ENCODE measurements around the gene SRP68.

DNA sequence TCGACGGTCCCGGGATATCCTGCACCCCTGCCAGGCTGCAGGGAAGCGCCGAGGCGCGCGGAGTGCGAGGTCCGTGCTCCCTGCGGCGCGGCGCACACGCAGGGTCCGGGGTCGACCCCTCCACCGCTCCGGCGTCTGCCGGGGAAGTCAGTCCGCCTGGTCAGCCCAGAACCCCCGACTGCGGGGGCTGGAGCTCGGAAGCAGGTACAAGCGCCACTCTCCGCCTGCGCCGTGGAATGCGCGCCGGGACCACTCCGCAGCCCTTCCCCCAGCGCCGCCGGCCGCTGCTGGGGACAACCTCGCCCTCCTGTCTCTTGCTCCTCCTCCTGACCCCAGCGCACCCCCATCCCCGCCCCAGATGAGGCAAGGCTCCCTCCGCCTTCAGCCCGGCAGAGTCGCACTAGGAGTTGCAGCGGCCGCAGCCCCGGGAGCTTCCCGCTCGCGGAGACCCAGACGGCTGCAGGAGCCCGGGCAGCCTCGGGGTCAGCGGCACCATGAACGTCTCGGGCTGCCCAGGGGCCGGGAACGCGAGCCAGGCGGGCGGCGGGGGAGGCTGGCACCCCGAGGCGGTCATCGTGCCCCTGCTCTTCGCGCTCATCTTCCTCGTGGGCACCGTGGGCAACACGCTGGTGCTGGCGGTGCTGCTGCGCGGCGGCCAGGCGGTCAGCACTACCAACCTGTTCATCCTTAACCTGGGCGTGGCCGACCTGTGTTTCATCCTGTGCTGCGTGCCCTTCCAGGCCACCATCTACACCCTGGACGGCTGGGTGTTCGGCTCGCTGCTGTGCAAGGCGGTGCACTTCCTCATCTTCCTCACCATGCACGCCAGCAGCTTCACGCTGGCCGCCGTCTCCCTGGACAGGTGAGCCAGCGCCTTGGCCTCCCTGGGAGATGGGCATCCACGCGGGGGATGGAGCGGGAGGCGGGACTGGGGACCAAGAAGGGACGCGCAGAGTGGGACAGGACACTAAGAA is 2.4 kb upstream of the SRP68 start, which contains the start of gene GALR2:
- TF ChIP-seq, protein P1, sequence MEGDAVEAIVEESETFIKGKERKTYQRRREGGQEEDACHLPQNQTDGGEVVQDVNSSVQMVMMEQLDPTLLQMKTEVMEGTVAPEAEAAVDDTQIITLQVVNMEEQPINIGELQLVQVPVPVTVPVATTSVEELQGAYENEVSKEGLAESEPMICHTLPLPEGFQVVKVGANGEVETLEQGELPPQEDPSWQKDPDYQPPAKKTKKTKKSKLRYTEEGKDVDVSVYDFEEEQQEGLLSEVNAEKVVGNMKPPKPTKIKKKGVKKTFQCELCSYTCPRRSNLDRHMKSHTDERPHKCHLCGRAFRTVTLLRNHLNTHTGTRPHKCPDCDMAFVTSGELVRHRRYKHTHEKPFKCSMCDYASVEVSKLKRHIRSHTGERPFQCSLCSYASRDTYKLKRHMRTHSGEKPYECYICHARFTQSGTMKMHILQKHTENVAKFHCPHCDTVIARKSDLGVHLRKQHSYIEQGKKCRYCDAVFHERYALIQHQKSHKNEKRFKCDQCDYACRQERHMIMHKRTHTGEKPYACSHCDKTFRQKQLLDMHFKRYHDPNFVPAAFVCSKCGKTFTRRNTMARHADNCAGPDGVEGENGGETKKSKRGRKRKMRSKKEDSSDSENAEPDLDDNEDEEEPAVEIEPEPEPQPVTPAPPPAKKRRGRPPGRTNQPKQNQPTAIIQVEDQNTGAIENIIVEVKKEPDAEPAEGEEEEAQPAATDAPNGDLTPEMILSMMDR (IDR thresholded peaks at IDR 0.05; ENCODE audit: low read length) = no peak
- no peak for TF ChIP-seq EZH2 (IDR thresholded peaks at IDR 0.05; ENCODE audit: borderline replicate concordance, low read length)
